HG02885 (cell line): ENCODE results near the gene COPE.

Source experiments
- ATAC-seq: cut with Tn5 transposase; IDR thresholded peaks from one replicate; pipeline ENCODE4 v1.9.1; 2021; ENCODE audit warnings: mild to moderate bottlenecking; ENCODE audit not compliant: unreplicated experiment, poor library complexity

The COPE gene

DNA sequence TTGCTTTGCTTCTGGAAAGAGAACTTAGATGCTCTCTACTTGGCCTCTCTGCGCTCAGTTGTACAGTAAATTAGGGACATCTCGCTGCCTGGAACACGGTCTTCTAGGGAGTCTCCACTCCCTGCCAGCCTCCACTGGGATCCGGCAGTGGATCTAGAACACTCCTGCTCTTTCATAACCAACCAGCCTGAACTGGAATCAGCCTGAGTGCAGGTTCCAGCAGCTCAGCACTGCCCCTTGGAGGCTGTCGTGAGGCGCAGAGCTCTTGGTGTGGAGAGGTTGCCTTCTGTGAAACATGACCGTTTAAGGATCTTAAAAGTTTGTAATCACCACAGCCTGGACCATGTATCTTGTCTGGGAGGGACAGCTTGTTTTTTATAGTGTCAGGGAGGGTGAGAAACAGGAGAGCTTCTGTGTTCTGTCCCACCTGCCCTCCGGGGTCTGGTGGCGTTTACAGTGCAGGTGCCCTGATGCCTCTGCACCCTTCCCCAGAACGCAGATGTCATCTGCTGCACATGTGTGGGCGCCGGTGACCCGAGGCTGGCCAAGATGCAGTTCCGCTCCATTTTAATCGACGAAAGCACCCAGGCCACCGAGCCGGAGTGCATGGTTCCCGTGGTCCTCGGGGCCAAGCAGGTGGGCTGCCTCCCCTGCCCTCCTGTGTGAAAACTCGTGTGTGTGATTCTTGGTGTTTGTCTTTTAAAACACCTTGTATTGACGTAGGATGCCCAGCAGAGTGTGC, 62.6 kb downstream of the COPE start:
- ATAC-seq, result no peak

DNA sequence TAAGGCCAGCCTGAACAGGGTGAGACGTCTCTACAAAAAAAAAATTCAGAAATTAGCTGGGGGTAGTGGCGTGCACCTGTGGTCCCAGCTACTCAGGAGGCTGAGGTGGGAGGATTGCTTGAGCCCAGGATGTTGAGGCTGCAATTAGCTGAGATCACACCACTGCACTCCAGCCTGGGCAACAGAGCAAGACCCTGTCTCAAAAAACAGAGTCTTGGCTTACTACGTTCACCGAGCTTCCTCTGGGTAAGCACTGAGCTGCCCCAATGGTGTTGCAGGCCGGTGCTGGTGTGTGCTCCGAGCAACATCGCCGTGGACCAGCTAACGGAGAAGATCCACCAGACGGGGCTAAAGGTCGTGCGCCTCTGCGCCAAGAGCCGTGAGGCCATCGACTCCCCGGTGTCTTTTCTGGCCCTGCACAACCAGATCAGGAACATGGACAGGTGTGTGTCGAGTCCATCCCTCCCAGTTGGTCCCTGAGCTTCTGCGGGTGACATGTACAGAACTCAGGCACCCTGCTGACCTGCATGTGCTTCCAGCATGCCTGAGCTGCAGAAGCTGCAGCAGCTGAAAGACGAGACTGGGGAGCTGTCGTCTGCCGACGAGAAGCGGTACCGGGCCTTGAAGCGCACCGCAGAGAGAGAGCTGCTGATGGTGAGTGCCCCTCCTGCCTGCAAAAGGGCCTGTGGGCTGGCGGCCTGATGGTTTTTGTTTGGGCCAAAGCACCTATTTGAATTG, 63.4 kb downstream of the COPE start:
- ATAC-seq, result no peak

- ATAC-seq, result no peak
Measured at GRCh38 chr19:18854982-18855381, 64.2 kb downstream of the COPE start.

DNA sequence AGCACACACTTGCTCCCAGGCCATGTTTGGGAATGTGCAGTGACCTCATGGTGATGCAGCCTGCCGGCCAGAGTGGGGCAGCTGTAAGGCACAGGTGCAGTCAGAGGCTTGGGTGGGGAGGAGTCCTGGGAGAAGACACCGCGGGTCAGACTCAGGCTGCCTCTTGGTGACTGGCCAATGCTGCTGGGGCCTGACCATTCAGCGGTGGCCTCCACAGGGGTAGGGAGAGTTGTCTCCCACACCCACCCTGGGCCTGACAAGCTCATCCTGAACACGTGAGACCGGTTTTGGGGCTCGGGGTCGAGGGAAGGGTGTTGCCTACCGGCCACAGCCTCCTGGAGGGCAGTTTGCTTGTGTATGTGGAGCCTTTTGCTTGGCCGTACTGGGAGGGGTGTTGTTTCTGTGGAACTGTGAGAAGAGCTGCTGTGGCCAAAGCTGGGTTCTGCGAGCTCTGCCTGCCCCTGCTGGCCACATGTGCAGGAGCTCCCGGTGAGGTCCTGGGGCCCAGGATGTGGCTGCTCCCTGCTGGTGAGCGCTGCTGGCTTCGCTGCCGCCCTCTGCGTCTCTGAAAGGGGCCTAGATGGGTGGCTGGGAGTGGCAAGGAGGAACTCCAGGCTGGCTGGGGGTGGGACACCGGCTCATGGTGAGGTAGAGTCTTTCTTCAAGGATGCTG, 65.3 kb downstream of the COPE start:
- ATAC-seq, result no peak

DNA sequence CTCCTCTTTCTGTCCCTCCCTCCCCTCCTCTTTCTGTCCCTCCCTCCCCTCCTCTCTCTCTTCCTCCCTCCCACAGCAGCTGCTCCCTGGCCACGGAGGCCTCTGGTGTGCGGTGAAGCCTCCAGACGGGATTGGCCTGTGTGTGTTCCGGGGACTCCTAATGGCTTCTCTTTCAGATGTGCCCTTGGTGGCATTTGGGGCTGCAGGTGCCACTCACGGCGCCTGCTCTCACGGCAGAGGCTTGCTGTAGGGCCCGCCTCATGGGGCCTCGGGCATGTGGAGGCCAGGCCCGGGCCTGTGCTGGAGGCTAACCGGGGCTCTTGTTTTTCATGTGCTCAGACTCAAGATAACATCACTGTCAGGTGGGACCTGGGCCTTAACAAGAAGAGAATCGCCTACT, 66.5 kb downstream of the COPE start:
- ATAC-seq, result no peak

DNA sequence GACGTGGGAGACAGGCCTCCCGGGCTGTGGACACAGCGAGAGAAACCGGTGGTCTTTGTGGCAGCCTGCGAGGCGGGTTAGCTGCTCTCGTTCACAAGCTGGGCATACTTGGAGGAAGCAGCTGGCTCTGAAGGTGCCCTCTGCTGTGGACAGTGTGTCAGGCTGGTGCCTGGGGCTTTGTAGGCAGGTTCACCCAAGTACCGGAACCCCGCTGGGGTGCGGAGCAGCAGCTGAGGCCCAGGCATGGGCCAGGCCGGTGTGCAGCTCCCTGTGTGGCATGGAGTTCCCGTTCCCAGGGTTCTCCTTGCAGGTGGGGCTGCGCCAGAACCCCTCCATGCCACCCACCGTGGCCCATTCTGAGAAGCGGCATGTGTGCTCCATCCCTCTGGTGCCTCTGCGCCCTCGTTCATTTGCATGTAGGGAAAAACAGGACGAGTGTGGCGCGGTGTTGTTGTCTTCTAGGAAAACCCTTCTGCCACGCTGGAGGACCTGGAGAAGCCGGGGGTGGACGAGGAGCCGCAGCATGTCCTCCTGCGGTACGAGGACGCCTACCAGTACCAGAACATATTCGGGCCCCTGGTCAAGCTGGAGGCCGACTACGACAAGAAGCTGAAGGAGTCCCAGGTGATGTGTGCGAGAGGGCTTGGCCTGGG, 67.4 kb downstream of the COPE start:
- ATAC-seq, result no peak

DNA sequence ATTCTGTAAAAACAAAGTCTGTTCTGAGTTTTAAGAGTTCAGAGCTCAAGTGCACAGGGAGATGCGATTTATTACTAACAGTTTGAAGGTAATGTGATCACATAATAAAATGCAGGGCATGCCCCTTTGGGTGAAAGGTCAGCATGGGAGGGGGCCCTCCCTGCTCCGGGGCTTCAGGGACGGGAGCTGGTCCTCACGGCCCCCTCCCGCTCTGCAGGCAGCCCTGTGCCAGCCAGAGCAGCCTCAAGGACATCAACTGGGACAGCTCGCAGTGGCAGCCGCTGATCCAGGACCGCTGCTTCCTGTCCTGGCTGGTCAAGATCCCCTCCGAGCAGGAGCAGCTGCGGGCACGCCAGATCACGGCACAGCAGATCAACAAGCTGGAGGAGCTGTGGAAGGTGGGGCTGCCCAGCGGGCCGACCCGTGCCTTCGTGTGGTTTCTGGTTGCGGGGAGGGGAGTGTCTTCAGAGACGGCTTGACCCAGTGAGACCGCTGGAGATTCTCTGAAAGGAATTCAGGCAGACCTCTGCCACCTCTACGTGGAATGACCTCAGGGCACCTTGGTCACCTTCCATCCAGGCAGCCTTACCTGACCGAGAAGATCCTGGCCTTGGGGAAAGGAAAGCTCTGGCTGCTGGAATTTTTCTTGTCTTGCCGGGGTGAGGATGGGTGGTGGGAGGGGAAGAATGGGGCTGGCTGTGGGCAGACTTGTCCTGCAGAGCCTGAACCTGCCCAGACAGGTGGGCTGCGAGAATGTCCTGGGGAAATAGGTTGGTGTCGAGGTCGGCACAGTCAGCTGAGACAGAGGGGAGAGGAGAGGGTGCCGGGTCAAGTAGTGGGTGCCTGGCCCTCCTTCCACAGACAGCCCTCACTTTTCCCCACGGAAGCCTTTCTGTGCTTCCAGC, 68.5 kb downstream of the COPE start:
- no peak for ATAC-seq

- no peak for ATAC-seq
Measured at GRCh38 chr19:18849838-18850400, 69.3 kb downstream of the COPE start.
